LNCaP clone FGC (cell line): ENCODE measurements around the gene GLP1R.

ENCODE experiments used
- DNase-seq: peaks from one replicate; pipeline ENCODE4 v3.0.0-alpha.2; 2011; ENCODE audit warnings: low read depth
- H3K4me3 ChIP-seq: 2 replicates; pipeline ENCODE4 v1.5.1; 2011; ENCODE audit warnings: mild to moderate bottlenecking, low read depth, low read length, control low read depth
- CTCF ChIP-seq: IDR thresholded peaks from 2 replicates; pipeline ENCODE4 v1.5.1; 2012; ENCODE audit warnings: mild to moderate bottlenecking; ENCODE audit not compliant: control insufficient read depth, insufficient read depth; ENCODE audit errors: extremely low read depth

The GLP1R gene

GRCh38 chr6:39056191-39056590 lies 7.6 kb downstream of the GLP1R start:
- DNase-seq = no peak
- no peak overlapping the region for H3K4me3 ChIP-seq
- TF ChIP-seq CTCF = no peak

GRCh38 chr6:39056681-39057080 lies 8.1 kb downstream of the GLP1R start:
- TF ChIP-seq CTCF = no peak
- no peak for DNase-seq
- H3K4me3 ChIP-seq = no peak overlapping the region

- H3K4me3 ChIP-seq = no peak overlapping the region
- no peak for TF ChIP-seq CTCF
- DNase-seq = no peak
These were observed 8.9 kb downstream of the GLP1R start for GRCh38 chr6:39057251-39058155.

- no peak for DNase-seq
- no peak for TF ChIP-seq CTCF
- no peak overlapping the region for H3K4me3 ChIP-seq
These were observed 10.0 kb downstream of the GLP1R start for GRCh38 chr6:39058471-39059147.

GRCh38 chr6:39059496-39060310 lies 11.1 kb downstream of the GLP1R start:
- H3K4me3 ChIP-seq = no peak overlapping the region
- peak; percentile 54 for DNase-seq
- TF ChIP-seq CTCF = no peak

- H3K4me3 ChIP-seq = no peak overlapping the region
- TF ChIP-seq CTCF = no peak
- DNase-seq = no peak
These were observed 12.0 kb downstream of the GLP1R start for GRCh38 chr6:39060467-39061160.
